Activated naive CD4-positive, alpha-beta T cell treated with anti-CD3 and anti-CD28 coated beads, Interleukin-2, amount 50 U/mL, for 24 hours (primary cell): Measurements from ENCODE around the gene COX11.

Experiments
- H3K27ac Mint-ChIP-seq: one replicate; pipeline ENCODE4 v1.8.0; 2021; ENCODE audit warnings: mild to moderate bottlenecking, mixed read lengths
- H3K27me3 Mint-ChIP-seq: one replicate; pipeline ENCODE4 v1.8.0; 2021; ENCODE audit warnings: mixed read lengths
- H3K36me3 Mint-ChIP-seq: one replicate; pipeline ENCODE4 v1.8.0; 2021; ENCODE audit warnings: mixed read lengths
- H3K4me1 Mint-ChIP-seq: one replicate; pipeline ENCODE4 v1.8.0; 2021; ENCODE audit warnings: mixed read lengths
- H3K4me3 Mint-ChIP-seq: one replicate; pipeline ENCODE4 v1.8.0; 2021; ENCODE audit warnings: mild to moderate bottlenecking, mixed read lengths
- H3K9me3 Mint-ChIP-seq: one replicate; pipeline ENCODE4 v1.8.0; 2021; ENCODE audit warnings: mixed read lengths

The COX11 gene

DNA sequence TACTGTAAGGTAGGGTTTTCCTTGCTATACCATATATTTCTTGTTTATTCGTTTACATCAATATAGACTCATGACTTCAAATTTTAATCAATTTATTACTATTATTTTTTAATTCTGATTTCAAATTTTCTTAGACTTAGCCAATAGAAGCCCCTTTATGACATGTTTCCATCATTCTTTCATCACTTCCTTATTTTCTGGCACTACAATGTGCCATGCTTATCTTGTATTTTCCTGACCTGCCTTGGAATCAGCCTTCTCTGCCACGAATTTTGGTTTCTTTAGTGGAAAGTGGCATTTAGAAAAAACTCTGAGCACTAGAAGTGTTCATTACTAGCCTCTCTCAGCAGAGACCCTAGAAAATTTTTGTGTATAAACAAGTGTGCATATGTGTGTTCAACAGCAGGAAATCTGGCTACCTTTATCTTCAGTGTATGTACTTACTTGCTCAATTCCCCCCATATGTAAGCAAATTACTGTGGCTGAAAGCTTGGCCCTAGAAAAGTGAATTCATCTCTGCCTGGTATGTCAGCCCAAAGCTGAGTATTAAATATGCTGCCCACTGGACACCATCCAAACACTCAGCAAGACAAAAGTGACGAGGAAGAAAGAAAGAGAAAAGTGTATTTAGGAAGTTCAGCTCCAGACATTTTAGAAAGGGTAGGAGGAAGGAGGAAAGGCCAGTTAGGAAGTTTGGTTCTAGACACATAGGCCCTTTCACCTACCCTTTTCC lies 4.1 kb upstream of the COX11 start:
- Mint-ChIP-seq H3K4me1 (peaks cover 6% of the 10 kb centered on the region), H3K36me3 (peaks cover 2% of the 10 kb centered on the region), H3K27me3 (no peaks in the 10 kb centered on the region), H3K4me3 (no peak overlapping the region), H3K9me3 (no peaks in the 10 kb centered on the region), H3K27ac (no peak overlapping the region)

DNA sequence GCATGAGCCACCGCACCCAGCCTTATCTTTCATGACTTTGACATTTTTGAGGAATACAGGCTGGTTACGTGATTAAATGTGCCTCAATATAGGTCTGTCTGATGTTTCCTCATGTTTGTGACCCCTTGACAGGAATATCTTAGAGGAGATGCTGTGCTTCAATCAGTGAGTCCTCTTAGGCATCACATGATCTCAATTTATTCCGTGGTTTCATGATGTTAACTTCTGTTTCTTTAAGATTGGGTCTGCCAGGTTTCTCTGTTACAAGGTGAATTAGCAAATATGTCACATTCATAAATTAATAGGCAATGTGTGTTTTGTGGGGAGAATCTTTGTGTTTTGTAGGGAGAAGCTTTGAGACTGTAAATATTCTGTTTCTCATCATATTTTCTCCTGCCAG lies 3.4 kb upstream of the COX11 start:
- Mint-ChIP-seq H3K9me3 (no peaks in the 10 kb centered on the region), H3K4me1 (peaks cover 13% of the 10 kb centered on the region), H3K27me3 (no peaks in the 10 kb centered on the region), H3K36me3 (peaks cover 2% of the 10 kb centered on the region), H3K27ac (no peak overlapping the region), H3K4me3 (no peak overlapping the region)

DNA sequence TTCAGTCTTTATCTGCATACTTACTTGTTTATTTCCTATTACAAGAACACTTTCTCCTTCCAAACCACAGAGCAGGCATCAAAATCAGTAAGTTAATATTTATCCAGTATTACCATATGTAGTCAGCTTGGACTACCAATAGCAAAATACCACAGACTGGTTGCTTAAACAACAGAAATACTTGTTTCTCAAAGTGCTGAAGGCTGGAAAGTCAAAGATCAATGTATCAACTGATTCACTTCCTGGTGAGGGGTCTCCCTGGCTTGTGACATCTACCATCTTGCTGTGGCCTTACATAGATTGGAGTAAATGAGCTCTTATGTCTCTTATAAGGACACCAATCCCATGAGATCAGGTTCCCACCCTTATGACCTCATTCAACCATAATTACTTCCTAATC lies 2.7 kb upstream of the COX11 start:
- peaks cover 20% of the 10 kb centered on the region for H3K4me1 Mint-ChIP-seq

GRCh38 chr17:54969658-54970572 lies 1.5 kb upstream of the COX11 start:
- peaks cover 31% of the 10 kb centered on the region for H3K4me1 Mint-ChIP-seq

More for the DNA sequence above, 2.7 kb upstream of the COX11 start:
- Mint-ChIP-seq H3K36me3 (no peaks in the 10 kb centered on the region), H3K27ac (no peak overlapping the region), H3K4me3 (no peak overlapping the region), H3K27me3 (no peaks in the 10 kb centered on the region), H3K9me3 (no peaks in the 10 kb centered on the region)

GRCh38 chr17:54968988-54969332 lies 506 bp upstream of the COX11 start:
- no peak overlapping the region for H3K27ac Mint-ChIP-seq
- H3K4me1 Mint-ChIP-seq: peaks cover 31% of the 10 kb centered on the region

More at GRCh38 chr17:54969658-54970572, 1.5 kb upstream of the COX11 start:
- H3K27ac Mint-ChIP-seq: no peak overlapping the region
- H3K36me3 Mint-ChIP-seq: no peaks in the 10 kb centered on the region
- H3K27me3 Mint-ChIP-seq: no peaks in the 10 kb centered on the region
- no peaks in the 10 kb centered on the region for H3K9me3 Mint-ChIP-seq
- no peak overlapping the region for H3K4me3 Mint-ChIP-seq

GRCh38 chr17:54967621-54968261 lies 713 bp downstream of the COX11 start:
- H3K4me1 Mint-ChIP-seq: peaks cover 31% of the 10 kb centered on the region
- no peak overlapping the region for H3K4me3 Mint-ChIP-seq
- H3K36me3 Mint-ChIP-seq: no peaks in the 10 kb centered on the region
- no peak overlapping the region for H3K27ac Mint-ChIP-seq
- no peaks in the 10 kb centered on the region for H3K9me3 Mint-ChIP-seq
- no peaks in the 10 kb centered on the region for H3K27me3 Mint-ChIP-seq

More at GRCh38 chr17:54968988-54969332, 506 bp upstream of the COX11 start:
- no peaks in the 10 kb centered on the region for H3K36me3 Mint-ChIP-seq
- no peaks in the 10 kb centered on the region for H3K27me3 Mint-ChIP-seq
- H3K9me3 Mint-ChIP-seq: no peaks in the 10 kb centered on the region
- no peak overlapping the region for H3K4me3 Mint-ChIP-seq

DNA sequence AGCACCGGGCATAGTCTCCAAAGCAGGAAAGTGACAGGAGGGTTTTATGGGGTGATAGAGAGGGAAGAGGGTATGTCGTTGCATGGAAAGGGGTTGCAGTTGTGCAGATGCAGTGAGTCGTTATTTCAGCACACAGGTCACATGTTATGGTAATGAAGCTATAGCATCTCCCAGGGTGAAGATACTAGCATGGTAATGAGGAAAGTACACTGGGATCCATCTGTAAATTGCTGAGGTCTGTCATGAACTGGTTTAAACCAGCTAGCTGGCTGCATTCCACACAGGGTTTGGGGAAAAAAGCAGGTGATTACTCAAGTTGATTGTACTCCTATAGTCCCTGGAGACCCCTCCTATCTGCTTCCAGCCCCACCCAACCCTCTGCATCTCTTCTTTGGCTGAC lies 11.7 kb downstream of the COX11 start:
- H3K4me3 Mint-ChIP-seq: no peak overlapping the region
- H3K27me3 Mint-ChIP-seq: no peaks in the 10 kb centered on the region
- H3K27ac Mint-ChIP-seq: no peak overlapping the region
- no peaks in the 10 kb centered on the region for H3K4me1 Mint-ChIP-seq
- peaks cover 12% of the 10 kb centered on the region for H3K36me3 Mint-ChIP-seq
- no peaks in the 10 kb centered on the region for H3K9me3 Mint-ChIP-seq

DNA sequence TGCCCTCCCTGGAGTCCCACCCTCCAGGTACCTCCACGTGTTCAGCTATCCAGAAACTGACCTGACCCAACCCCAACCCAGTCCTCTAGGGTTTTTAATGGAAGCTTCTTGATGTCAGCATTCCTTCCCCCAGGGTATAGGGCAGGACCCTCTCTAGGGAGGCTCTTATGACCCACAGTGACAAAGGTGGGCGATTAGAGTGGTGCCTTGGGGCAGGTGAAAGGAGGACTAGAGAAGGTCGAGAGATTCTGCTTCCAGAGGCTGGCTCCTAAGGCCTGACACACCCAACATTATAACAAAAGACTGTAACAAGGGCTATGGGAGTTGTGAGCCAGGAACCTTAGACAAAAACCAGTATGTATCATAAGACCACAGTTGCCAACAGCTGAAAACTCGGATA lies 17.2 kb downstream of the COX11 start:
- Mint-ChIP-seq H3K4me1 (no peaks in the 10 kb centered on the region), H3K9me3 (no peaks in the 10 kb centered on the region), H3K27me3 (peaks cover 9% of the 10 kb centered on the region), H3K4me3 (no peak overlapping the region), H3K36me3 (peaks cover 3% of the 10 kb centered on the region), H3K27ac (no peak overlapping the region)

GRCh38 chr17:54950116-54950515 lies 18.3 kb downstream of the COX11 start:
- Mint-ChIP-seq H3K27me3 (peaks cover 13% of the 10 kb centered on the region), H3K27ac (no peak overlapping the region), H3K36me3 (peaks cover 3% of the 10 kb centered on the region), H3K9me3 (no peaks in the 10 kb centered on the region), H3K4me1 (no peaks in the 10 kb centered on the region), H3K4me3 (no peak overlapping the region)

GRCh38 chr17:54948380-54948779 lies 20.1 kb downstream of the COX11 start:
- Mint-ChIP-seq H3K36me3 (no peaks in the 10 kb centered on the region), H3K9me3 (no peaks in the 10 kb centered on the region), H3K27me3 (peaks cover 16% of the 10 kb centered on the region), H3K4me3 (no peak overlapping the region), H3K27ac (peak overlapping the region; percentile 1), H3K4me1 (no peaks in the 10 kb centered on the region)

GRCh38 chr17:54947396-54947795 lies 21.1 kb downstream of the COX11 start:
- Mint-ChIP-seq H3K9me3 (no peaks in the 10 kb centered on the region), H3K27me3 (peaks cover 16% of the 10 kb centered on the region), H3K4me1 (no peaks in the 10 kb centered on the region), H3K4me3 (no peak overlapping the region), H3K27ac (no peak overlapping the region), H3K36me3 (no peaks in the 10 kb centered on the region)

DNA sequence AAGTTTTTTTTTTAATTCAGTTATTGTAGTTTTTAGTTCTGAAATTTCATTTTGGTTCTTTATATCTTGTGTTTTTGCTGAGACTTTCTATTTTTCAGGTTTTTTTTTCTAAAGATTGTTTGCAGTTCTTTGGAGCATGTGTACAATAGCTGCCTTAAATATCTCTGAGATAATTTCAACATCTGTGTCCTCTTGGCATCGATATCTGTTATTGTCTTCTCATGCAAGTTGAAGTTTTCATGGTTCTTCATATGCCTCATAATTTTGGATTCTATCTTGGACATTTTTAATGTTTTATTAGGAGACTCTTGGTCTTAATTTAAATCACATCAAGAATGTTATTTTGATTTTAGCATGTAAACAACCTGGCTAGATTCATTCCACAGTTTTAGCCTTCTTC lies 22.8 kb downstream of the COX11 start:
- Mint-ChIP-seq H3K27ac (no peak overlapping the region), H3K4me1 (no peaks in the 10 kb centered on the region), H3K4me3 (no peak overlapping the region), H3K9me3 (no peaks in the 10 kb centered on the region), H3K36me3 (no peaks in the 10 kb centered on the region), H3K27me3 (peaks cover 16% of the 10 kb centered on the region)

- Mint-ChIP-seq H3K27ac (no peak overlapping the region), H3K4me3 (no peak overlapping the region), H3K36me3 (no peaks in the 10 kb centered on the region), H3K9me3 (no peaks in the 10 kb centered on the region), H3K4me1 (no peaks in the 10 kb centered on the region), H3K27me3 (peaks cover 16% of the 10 kb centered on the region)
Observed at GRCh38 chr17:54945231-54945630, 23.2 kb downstream of the COX11 start.

DNA sequence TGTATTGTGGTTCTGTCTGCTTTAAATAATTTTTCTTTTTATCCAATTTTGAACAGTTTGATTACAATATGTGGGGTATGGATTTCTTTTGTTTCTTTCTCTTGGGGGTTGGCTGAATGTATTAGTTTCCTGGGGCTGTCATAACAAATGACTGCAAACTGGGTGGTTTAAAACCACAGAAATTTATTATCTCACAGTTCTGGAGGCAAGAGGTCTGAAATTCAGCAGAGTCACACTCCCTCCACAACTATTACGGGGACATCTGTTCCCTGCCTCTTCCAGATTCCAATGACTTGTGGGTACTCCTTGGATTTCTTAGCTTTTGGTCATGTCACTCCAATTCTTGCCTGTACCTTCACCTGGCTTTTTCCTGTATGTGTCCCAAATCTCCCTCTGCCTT lies 23.7 kb downstream of the COX11 start:
- H3K9me3 Mint-ChIP-seq: no peaks in the 10 kb centered on the region
- H3K36me3 Mint-ChIP-seq: no peaks in the 10 kb centered on the region
- no peak overlapping the region for H3K4me3 Mint-ChIP-seq
- H3K27me3 Mint-ChIP-seq: peaks cover 16% of the 10 kb centered on the region
- no peaks in the 10 kb centered on the region for H3K4me1 Mint-ChIP-seq
- no peak overlapping the region for H3K27ac Mint-ChIP-seq

- no peak overlapping the region for H3K27ac Mint-ChIP-seq
- H3K4me1 Mint-ChIP-seq: no peaks in the 10 kb centered on the region
- H3K36me3 Mint-ChIP-seq: no peaks in the 10 kb centered on the region
- peaks cover 8% of the 10 kb centered on the region for H3K27me3 Mint-ChIP-seq
- no peaks in the 10 kb centered on the region for H3K9me3 Mint-ChIP-seq
- no peak overlapping the region for H3K4me3 Mint-ChIP-seq
Observed at GRCh38 chr17:54941285-54941684, 27.2 kb downstream of the COX11 start.

DNA sequence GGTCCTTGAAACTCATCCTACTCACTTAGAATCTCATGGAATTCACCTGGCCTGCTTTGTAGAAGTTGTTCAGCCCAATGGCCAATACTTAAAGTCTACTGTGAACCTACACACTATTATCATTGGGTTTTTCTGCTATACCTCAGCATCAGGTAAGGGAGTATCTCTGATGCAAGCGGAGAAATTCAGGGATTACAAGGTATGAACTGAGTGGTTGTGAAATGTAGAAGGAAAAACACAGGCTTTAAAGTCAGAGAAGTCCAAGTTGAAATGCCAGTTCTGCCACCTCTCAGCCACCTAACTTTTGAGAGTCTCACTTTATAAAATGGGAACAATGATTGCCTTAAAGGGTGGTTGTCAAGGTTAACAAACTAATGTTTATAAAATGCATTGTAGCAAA lies 31.0 kb downstream of the COX11 start:
- Mint-ChIP-seq H3K4me3 (no peak overlapping the region), H3K27me3 (peaks cover 4% of the 10 kb centered on the region), H3K4me1 (no peaks in the 10 kb centered on the region), H3K27ac (no peak overlapping the region), H3K9me3 (no peaks in the 10 kb centered on the region), H3K36me3 (no peaks in the 10 kb centered on the region)
